ENCODE measurements around the gene CREBZF.
"Not testable (repeated sequence)": the region's sequence is repeated elsewhere in the genome, so short reads cannot be mapped to it uniquely, and the experiment has no call there.

Gene CREBZF

DNA sequence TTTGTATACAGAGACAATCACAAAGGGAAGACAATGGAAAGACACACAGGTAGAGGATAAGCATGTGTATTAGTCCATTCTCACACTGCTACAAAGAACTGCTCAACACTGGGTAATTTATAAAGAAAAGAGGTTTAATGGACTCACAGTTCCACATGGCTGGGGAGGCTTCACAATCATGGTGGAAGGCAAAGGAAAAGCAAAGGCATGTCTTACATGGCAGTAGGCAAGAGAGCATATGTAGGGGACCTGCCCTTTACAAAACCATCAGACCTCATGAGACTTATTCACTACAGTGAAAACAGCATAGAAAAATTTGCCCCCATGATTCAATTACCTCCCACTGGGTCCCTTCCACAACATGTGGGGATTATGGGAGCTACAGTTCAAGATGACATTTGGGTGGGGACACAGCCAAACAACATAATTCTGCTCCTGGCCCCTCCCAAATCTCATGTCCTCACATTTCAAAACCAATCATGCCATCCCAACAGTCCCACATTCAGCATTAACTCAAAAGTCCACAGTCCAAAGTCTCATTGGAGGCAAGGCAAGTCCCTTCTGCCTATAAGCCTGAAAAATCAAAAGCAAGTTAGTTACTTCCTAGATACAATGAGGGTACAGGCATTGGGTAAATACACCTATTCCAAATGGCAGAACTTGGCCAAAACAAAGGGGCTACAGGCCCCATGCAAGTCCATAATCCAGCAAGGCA, 6.2 kb upstream of the CREBZF start:
- not testable (repeated sequence) for DNase-seq (ENCODE audit: low read depth in 2 of 2)

DNA sequence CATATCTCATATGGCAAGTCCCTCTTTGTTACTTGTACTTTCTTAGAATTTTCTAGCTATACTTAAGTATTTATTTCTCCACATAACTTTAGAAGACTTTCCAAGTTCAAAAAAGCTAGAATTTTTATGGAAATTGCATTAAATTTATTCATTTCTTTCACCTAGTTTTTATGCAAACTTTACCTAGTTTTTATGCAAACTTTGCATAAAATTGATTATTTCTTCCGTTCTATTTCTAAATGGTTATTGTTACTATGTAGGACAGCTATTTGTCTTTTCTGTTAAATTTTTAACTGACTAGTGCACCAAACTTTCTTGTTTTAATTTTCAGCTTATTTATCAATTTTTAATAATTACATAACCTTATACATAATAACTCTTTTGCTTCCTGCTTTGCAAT, 3.2 kb upstream of the CREBZF start:
- no peak for DNase-seq (ENCODE audit: low read depth in 2 of 2)

DNA sequence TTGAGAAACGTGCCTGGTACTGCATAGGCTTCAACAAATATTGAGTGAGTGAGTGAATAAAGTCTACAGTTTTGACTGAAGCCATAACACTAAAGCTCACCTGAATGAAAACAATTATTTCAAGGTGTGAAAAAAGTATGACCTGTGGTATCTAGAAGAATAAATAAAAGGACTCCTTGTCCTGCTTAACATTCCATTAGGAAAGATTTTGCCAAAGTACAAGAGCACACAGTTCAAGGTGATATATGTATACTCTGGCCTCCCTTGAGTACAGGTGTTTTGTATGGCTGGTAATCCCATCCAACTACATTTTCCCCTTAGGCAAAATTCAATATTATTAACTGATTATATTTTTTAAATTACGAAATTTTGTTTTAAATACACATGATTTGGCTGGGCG, 1.8 kb upstream of the CREBZF start:
- DNase-seq (ENCODE audit: low read depth in 2 of 2): no peak

DNA sequence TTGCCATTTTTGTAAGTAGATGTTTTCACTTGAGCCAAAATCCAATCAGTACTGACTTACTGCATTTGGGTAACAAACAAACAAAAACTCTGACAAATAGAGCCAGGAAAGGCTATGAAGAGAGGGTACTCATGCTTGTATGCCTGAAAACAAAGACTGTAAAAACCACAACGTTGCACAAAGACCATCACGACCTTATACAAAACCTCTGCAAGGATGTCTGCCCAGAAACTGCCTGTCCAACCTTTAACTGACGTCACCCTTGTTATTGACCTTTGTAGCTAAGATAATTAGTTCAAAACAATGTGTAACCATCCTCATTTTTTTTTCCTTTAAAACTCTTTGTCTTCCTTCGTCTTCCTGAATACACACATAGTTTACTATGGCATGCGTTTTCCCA, 804 bp upstream of the CREBZF start:
- no peak for DNase-seq (ENCODE audit: low read depth in 2 of 2)

DNA sequence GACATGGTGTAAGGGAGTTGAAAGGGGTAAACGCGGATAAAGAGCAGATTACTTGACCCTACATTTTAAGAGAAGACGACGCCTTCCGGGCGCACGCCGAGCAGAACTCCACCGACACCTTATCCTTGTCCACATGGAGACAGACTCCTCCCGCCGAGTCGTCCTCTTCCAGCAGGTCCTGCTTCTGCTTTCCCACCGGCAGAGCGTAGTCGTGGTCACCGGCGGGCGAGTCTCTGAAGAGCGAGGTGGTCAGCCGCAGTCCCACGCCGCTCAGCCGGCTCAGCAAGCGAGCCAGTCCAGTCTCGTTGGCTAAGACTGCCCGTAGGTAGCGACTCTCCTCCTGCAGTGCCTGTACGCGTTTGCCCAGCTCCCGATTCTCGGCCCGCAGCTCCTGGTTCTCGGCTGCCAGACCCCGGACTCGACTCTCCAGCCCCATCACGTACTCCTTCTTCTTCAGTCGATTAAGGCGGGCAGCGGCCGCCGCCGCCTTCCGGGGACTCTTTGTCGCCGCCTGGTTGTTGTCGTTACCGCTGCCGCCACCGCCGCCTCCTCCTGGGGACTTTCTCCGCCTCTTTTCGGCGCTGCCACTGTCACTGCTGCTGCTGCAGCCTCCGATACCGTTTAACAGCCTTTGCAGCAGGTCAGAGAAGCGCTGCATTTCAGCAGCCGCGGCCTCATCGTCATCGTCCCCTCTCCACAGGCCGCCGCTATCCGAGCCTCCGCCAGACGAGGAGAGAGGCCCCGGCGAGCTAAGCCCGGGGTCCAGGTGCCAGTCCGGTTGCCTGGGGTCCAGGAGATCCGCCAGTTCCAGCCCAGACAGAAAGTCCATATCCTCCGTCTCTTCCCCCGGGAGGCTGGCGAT, 945 bp downstream of the CREBZF start:
- peak; percentile 68 to 77 for DNase-seq (ENCODE audit: low read depth in 2 of 2)

DNA sequence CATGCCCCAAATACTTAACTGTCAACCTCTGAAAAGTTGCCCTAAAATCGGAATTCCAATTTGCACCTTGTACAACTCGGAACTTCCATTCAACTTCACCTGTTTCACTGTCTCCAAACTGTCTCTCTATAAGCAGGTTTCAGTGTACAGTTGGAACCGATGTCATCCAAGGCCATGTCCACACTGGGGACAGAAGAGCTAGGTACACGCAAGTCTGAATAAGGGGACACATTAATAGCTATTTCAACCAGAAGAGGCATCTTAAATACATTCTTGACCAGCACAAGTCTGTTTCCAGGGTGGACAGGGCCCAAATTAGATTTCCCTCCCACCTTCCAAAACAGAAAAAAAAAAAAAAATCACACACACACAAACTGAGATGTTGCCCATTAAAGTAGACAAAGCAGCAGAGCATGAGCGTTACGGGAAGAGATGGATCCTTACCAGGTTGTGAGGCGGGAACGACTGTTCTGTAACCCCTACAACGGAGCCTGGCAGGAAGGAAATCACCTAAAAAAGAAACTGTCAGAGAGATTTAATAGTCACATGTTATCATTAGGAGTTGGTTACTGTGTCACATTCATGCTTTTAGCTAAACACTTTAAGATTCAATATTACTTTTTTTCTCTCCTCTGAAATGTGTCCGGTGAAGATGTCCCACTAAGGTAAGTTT, 1.7 kb downstream of the CREBZF start:
- DNase-seq (ENCODE audit: low read depth in 2 of 2): no peak

DNA sequence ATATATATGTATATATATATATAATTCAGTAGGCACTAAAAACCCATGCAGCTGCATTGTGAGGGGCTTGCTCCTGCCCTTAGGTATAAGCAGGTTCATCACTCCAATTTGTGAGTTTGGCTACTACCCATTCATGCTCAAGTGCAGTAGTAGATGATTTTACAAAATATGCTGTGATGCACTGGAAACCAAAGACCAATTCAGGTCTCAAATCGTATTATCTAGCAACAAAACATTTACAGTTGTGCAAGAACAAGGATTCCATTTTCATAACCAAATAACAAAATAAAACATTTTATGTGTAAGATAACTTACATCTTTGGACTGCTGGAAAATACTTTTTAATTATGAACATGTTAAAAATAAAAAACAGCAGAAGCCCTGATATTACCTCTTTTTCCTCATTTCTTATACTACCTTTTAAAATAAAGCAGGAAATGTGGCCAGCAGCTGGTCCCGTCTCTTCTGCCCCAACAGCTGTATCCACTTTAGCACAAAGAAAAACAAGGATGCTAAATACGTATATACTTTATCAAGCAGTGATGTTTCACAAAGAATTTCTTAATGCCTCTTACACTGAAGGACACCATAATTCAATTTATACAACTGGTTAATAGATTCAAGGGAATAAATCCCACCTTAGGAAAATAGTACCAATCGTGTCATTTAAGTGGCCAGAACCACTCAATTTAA, 2.8 kb downstream of the CREBZF start:
- no peak for DNase-seq (ENCODE audit: low read depth in 2 of 2)

DNA sequence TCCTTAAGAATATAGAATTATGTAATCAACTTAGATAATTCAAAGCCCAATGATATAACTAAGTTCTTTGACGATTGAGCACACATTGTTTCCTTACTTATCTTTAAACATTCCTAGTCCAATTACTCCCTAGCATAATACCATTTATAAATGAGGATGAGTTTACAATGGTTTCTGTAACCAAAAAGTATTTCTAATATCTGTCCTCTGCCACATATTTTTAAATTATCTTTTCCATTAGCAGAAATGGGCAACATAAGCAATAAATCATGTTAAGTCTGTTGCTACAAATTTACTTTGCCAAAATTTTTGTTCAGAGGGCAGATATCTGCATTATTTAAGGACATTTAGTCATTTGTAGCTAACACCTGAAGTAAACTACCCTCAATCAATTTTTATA, 6.7 kb downstream of the CREBZF start:
- DNase-seq (ENCODE audit: low read depth in 2 of 2): no peak

DNA sequence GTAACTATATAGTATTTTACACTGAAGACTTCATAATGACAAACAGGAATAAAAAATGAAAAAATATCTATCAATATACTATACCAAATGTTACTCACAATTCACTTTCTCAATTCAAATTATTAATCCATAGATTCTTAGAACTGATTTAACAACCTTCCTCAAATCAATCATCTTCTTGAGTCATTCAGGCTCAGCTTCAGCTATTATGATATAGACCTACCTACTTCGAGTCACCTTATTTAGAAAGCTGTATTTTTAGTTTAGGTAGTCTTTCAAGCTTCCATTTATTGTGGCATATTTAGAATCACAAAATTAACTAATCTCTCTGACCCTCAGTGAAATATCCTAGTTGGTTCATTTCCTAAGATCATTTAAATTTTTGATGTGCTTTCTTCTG, 8.2 kb downstream of the CREBZF start:
- no peak for DNase-seq (ENCODE audit: low read depth in 2 of 2)

DNA sequence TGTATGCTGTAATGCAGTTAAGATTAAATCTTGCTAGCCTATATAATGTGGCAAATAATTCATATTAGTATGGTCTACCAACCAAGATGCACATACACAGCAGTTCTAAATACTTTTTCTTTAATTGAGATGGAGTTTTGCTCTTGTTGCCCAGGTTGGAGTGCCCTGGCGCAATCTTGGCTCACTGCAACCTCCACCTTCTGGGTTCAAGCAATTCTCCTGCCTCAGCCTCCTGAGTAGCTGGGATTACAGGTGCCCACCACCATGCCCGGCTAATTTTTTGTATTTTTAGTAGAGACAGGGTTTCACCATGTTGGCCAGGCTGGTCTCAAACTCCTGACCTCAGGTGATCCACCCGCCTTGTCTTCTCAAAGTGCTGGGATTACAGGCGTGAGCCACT, 10.6 kb downstream of the CREBZF start:
- DNase-seq (ENCODE audit: low read depth in 2 of 2): not testable (repeated sequence)

DNA sequence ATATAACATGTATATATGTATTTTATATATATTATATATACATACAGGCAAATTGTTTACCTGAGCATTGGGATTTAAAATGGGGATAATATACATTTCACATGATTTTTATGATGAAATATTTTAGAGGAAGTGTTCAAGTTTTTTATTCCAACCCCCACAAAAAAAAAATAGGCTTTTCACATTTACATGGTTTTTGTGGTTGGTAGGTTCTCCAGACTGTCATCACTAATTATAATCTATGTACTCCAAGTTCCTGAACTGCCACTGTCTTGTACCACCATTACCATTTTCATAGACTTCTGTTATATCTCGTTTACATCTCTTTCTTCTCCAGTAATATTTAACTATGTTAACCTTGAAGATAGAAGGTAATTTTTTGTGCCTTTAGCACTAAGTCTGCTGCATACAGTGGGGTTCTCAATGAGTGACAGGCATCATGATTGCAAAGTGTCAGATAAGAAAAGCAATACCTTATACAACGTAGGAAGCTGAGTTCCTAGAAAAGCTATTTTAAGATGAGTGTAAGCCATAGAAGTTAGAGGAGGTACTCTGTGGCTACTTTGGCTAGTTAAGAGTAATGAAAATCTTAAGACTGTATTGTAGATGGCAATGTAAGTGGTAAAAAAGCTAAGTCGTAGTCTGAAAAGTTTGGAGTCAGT, 12.0 kb downstream of the CREBZF start:
- DNase-seq (ENCODE audit: low read depth in 2 of 2): no peak

DNA sequence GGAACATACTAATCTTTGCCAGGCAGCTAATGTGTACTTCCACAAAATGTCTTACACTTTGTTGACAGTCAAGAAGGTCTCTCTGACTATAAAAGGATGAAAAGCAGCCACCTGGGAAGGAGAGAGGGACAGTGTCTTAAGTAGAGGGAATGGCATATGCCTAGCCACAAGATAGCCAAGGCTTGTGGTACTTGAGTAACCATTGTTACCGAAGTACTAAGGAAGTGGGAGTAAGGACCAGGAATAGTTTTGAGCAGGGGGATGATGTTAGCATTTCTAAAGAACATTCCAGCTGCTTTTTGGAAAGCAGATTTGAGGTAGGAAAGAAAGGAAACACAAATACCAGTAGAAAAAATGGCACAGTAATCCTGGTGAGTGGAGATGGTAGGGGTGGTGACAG, 13.8 kb downstream of the CREBZF start:
- no peak for DNase-seq (ENCODE audit: low read depth in 2 of 2)

DNA sequence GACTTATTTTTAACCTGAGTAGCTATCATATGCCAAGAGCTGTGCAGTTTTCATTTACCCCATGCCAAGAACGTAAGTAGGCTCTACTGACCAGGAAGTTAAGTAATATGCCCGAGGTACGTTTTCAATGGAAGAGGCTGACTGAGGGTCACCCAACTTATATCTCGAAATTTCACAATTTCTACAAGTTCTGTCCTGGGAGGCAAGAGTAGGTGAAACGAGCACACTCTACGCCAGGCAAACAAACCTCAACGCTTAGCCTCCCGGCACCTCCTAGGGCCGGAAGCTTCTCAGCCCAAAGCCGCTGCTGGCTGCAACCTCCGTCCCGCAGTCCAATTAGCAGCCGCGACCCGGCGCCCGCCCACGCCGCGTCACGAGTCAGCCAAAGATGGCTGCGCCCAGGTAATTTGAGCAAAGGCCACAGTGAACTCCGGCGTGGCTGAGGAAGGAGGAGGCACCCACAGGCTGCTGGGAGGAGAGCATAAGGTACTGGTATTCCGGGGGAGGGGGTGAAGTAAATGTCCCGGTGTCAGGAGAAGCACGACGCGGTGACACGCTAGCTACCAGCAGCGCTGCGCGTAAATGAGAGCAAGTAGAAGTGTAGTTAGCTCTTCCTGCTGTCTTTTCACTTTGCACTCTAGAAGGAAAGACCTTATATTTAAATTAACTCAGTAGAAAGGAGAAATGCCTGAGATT, 17.2 kb downstream of the CREBZF start, which contains the start of gene TMEM126A:
TMEM126A (plus strand) TSS at position 364 of the 696 bp plus-strand sequence. CDS start 2,289 bp downstream, outside the sequence.
- peak; percentile 84 to 89 for DNase-seq (ENCODE audit: low read depth in 2 of 2)

DNA sequence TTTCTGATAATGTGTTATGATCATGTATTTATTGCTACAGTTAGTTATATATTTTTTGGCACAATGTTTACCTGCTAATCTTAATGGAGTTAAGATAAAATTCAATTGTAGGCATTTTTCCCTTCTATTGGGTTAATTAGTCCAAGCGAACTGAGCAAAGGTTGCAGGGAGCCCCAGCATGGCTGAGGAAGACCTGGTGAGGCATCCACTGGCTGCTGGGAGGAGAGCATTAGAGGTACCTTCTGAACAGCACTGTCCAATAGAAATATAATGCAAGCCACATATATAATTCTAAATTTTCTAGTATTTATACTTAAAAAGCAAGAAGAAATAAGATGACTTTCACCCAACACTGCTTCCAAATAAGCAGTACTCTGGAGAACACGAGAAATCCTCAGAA, 17.9 kb downstream of the CREBZF start:
- DNase-seq (ENCODE audit: low read depth in 2 of 2): no peak

DNA sequence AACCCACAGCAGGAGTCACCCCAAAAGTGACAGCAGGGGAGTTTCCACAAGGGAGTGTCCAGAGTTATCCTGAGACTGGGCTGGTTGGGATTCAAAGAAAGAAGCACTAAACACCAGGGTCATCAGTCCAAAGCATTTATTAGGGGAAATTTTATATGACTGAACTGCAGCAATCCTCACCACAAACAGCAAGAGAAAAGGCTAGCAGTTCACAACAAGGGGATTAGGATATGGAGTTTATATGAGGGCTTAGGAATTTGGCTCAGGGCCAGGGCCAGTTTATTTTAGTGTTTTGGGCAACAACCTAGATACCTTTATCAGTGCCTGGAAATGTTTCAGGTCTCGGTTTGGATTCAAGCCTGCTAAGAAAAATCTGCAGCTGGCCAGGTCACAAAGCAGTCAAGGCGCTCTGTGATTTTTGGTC, 21.7 kb downstream of the CREBZF start:
- no peak for DNase-seq (ENCODE audit: low read depth in 2 of 2)

DNA sequence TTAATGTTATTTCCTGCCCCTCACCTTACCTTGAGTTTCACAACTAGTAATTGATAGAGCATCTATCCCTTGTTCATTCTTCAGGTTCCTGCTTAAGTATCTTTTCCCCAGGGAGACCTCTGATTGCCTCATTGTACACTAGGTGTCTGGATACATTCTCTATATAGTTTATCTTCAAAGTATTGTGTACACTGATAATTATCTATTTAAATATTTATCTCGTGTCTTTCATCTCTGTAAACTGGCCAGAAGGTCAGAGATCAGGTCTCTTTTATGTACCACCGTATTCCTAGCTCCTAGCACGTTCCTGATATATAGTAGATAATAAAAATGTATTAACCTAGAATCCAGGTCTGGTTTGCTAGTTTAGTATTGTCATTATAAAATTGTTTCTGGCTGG, 30.2 kb downstream of the CREBZF start:
- no peak for DNase-seq (ENCODE audit: low read depth in 2 of 2)

DNA sequence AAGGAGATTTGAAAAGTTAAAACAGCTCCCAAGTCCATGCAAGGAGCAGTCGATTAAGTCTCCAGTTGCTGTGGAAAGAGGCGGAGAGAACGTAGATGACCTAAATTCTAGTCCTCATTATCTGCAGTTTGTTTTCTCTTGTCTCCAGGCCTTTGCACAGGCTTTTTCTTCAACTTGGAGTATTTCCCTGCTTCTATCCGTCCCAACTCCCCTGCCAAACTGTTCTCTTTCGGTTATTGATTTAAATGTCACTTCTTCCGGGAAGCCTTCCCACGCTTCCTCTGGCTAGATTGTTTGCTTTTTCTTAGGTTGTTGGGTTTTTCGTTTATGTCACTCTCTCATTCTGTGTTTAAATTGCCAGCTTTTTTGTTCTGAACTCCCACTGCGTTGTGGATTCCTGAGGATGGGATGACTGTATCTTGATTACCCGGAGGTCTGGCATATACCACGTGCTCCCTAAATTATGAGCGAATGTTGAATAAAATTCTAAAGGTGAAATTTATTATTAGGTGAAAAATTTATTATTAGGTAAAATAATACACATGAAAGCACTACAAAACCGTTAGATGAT, 36.1 kb downstream of the CREBZF start:
- DNase-seq (ENCODE audit: low read depth in 2 of 2): no peak

DNA sequence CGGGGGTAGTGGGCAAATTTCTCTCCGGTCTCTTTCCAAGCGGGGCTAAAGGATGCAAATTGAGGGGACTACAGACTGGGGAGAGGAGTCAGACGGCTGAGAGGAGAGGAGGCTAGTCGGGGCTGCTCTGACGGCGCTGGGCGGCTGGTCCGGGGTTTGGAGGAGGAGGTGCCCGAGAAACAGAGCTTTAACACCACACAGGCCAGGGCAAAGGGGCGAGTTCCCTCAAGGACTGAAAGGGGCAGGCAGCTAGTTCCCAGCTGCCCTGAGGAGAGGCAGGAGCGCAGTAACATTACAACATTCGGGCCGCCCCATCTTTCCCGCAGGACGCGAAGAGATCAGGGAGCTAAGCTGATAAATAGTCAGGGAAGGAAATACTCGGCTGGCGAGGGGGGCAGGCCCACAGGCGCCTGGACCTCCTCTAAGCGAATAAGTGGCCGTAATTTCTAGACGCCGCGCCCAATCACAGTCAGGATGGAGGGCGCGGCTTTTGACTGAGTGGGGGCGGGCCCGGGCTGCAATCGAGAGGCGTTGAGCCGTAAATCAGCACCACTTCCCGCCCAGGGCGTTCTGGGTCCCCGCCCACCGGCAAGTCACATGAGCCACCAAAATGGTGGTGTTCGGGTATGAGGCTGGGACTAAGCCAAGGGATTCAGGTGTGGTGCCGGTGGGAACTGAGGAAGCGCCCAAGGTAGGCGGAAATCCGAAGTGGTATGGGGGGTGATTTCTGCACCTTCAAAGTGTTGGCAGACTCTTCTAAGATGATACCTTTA, 36.7 kb downstream of the CREBZF start, which contains the start of gene TMEM126B:
TMEM126B (plus strand) TSS at position 596 of the 773 bp plus-strand sequence; CDS start at position 611, 15 bp downstream.
- DNase-seq (ENCODE audit: low read depth in 2 of 2): peak; percentile 92 to 96

DNA sequence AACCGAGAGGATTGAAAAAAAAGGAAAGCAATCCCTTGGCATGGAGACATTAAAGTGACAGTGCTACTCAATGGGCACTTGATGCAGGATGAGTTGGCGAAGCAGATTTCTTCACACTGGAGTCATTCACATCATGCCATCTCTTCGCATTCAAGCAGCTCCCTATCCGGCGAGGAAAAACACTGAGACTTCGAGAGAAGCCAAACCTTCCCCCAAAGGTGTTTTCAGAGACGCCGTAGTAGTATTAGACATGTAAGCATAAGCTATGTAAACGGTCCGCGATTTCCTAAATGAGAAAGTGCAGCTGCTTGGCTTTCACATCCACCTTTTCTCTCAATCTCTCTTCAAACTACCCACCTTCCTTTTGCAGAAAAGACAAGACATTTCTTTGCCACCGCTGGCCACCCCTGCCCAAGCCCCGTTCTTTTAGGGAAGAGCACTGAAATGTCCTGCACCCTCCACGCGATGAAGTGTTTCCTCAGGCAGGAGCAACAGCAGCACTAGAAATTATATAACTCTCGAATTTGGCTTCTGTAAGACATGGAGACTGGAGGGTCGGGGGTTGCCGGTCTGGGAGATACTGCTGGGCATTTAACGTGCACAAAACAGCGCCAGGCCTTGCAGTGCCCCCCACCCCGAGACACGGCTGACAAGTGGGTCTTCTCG, 37.5 kb downstream of the CREBZF start, which contains the start of gene DLG2:
DLG2 (minus strand) TSS at position 13 of the 666 bp plus-strand sequence.
- no peak for DNase-seq (ENCODE audit: low read depth in 2 of 2)
